SK-N-MC (cell line): ENCODE data around the gene DYNC1LI1.
"Not testable (repeated sequence)": the region's sequence is repeated elsewhere in the genome, so short reads cannot be mapped to it uniquely, and the experiment has no call there.

Source experiments
- DNase-seq: peaks from one replicate; pipeline ENCODE4 v3.0.0-alpha.2; 2011; ENCODE audit warnings: low read depth, low spot score
- H3K27ac ChIP-seq: fragments of 200-600 bp; sonication (generic); 2 replicates; pipeline ENCODE4 v1.5.1; 2016; ENCODE audit warnings: mixed run types
- H3K36me3 ChIP-seq: fragments of 200-600 bp; sonication (generic); 2 replicates; pipeline ENCODE4 v1.6.1; 2017; ENCODE audit warnings: antibody characterized with exemption, low read length, mixed read lengths; ENCODE audit not compliant: insufficient read depth
- H3K4me3 ChIP-seq: fragments of 200-600 bp; sonication (generic); 2 replicates; pipeline ENCODE4 v1.5.1; 2016
- H3K9ac ChIP-seq: fragments of 200-600 bp; sonication (generic); 2 replicates; pipeline ENCODE4 v1.8.0; 2017; ENCODE audit warnings: mixed run types, mixed read lengths; ENCODE audit not compliant: insufficient read length
- H3K9me3 ChIP-seq: fragments of 200-600 bp; sonication (generic); 2 replicates; pipeline ENCODE4 v1.6.1; 2017; ENCODE audit warnings: low read depth, mild to moderate bottlenecking, antibody characterized with exemption, low read length, moderate library complexity, mixed read lengths
- EZH2 ChIP-seq: fragments of 200-600 bp; sonication (generic); IDR thresholded peaks from one replicate; pipeline ENCODE4 v1.6.1; 2017; ENCODE audit warnings: antibody characterized with exemption
- FOXP2 ChIP-seq: optimal IDR thresholded peaks from 2 replicates; pipeline ENCODE3; 2011; ENCODE audit warnings: mild to moderate bottlenecking, moderate library complexity; ENCODE audit not compliant: insufficient read depth; ENCODE audit errors: extremely low read length, control extremely low read depth
- POLR2AphosphoS5 ChIP-seq: IDR thresholded peaks from 2 replicates; pipeline ENCODE4 v1.6.1; 2012; ENCODE audit warnings: mild to moderate bottlenecking, low read depth, low read length, borderline replicate concordance

The DYNC1LI1 gene

DNA sequence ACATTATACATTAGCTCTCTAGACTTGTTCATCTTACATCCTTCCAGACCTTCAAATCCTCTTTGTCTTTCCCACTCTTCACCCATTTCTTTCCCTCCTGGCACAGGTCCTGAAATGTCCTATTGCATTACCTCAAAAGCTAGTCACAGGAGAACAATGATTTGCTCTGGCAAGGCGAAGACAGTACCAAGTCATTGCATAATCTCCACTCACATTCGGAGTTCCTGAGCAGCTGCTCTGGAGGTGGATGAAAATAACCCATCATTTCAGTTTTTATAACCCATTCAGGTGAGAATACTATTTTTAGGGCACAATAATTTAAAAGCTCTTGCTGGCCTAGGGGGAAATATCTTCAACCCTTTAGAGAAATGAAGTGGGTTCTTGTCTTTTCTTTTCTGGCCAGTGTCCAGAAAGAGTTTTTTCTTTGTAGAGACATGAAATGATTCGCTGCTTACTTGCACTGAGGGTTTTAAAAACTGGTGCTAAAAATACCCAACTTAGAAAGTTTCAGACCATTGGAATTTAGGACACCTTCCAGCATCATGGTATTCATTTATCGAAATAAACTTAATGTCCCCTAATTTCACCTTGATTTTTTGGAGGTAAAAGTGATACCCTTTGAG is 23.4 kb upstream of the DYNC1LI1 start:
- H3K4me3 ChIP-seq: no peak overlapping the region
- H3K9me3 ChIP-seq: no peaks in the 10 kb centered on the region
- H3K36me3 ChIP-seq: no peaks in the 10 kb centered on the region
- no peak for DNase-seq
- H3K27ac ChIP-seq: no peak overlapping the region
- TF ChIP-seq EZH2: no peak
- TF ChIP-seq POLR2AphosphoS5: no peak
- no peak for TF ChIP-seq FOXP2
- no peak overlapping the region for H3K9ac ChIP-seq

DNA sequence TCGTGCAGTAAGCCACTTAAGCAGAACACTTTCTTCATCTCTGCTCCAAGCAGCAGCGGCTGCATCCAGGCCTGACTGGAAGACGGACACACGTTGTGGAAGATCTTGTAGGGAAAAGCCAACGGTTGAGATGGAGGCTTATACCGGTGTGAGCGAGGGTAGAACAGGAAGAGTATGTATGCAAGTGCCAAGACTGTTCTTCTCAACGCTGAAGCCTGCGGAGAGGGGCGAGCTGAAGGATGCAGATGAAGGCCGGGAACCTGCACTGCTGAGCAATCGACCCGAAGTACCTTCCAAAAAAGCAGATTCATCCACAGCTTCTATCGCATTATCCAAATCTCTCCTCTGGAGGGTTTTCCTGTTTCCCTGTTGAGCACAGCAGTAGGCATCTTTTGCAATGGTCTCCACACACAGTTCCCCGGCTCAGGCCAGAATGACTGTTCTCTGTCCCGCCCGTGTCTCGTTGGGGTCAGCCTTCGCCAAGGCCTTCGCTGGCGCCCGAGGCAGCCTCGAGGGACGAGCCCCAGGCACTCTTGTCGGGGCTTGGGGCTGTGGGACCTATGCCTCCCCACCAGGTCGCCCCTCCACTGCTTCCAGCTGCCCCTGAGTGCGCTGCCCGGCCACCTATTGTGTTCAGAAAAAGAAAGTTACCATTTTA is 22.2 kb upstream of the DYNC1LI1 start:
- H3K27ac ChIP-seq: no peak overlapping the region
- no peak overlapping the region for H3K4me3 ChIP-seq
- H3K9ac ChIP-seq: no peak overlapping the region
- no peaks in the 10 kb centered on the region for H3K36me3 ChIP-seq
- H3K9me3 ChIP-seq: no peaks in the 10 kb centered on the region
- DNase-seq: no peak
- TF ChIP-seq FOXP2: no peak
- TF ChIP-seq EZH2: no peak
- no peak for TF ChIP-seq POLR2AphosphoS5

DNA sequence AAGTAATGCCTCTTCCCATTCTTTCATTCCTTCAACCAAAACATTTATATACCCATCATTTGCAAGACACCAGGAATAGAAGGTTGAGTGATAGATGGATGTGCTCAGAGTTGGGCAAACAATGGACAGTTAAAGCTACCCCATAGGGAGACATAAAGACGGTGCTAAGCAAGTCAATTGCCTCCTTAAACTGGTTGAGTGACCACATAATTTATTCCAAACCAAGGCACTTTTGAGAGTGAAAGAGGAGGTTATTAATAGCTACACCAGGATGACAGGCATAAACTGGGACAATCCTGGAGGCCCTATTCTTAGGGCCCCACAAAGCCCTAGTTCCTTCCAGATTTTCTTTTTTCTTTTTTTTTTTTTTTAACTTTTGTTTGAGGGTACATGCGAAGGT is 21.4 kb upstream of the DYNC1LI1 start:
- Histone ChIP-seq H3K27ac (no peak overlapping the region), H3K9ac (no peak overlapping the region), H3K36me3 (no peaks in the 10 kb centered on the region), H3K4me3 (no peak overlapping the region), H3K9me3 (no peaks in the 10 kb centered on the region)
- DNase-seq: no peak
- no peak for TF ChIP-seq EZH2
- TF ChIP-seq FOXP2: no peak
- no peak for TF ChIP-seq POLR2AphosphoS5

DNA sequence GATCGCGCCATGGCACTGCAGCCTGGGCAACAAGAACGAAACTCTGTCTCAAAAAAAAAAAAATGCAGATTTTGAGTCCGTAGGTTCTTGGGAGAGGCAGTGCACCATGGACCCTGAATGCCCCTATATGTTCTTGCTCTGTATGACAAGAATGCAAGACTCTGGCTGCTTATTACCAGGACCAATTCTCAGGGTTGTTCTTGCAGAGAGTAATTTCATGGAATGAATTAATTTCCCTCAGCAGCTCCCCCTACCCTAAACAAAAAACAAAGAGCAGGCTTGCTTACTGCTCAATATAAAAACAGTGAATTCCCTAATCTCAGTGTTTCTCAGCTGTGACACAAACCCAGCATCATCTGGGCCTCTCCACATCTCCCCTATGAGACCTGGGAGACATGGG is 20.5 kb upstream of the DYNC1LI1 start:
- H3K4me3 ChIP-seq: no peak overlapping the region
- H3K36me3 ChIP-seq: no peaks in the 10 kb centered on the region
- H3K27ac ChIP-seq: no peak overlapping the region
- no peak for TF ChIP-seq EZH2
- TF ChIP-seq FOXP2: no peak
- no peak for TF ChIP-seq POLR2AphosphoS5
- DNase-seq: no peak
- no peaks in the 10 kb centered on the region for H3K9me3 ChIP-seq
- no peak overlapping the region for H3K9ac ChIP-seq

DNA sequence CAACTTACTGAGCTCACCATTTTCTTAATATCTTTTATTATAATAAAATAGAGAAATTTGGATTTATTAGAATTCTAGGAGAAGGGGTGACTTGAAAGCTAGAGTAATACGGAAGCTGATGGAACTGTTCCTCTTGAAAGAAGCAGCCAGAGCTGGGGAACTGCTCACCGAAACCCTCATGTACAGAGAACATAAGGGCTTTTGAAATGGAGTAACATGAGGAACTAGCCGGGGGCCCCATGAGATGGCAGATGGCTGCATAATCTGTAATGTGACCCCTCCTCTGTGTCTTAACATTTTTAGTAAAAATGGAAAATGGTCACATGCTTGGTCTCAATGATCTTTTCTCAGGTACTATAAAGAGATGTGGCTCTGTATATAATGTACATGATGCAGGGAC is 15.7 kb upstream of the DYNC1LI1 start:
- DNase-seq: no peak
- no peaks in the 10 kb centered on the region for H3K9me3 ChIP-seq
- TF ChIP-seq EZH2 (no peak), FOXP2 (no peak), POLR2AphosphoS5 (no peak)
- H3K9ac ChIP-seq: no peak overlapping the region
- H3K36me3 ChIP-seq: no peaks in the 10 kb centered on the region
- H3K4me3 ChIP-seq: no peak overlapping the region
- H3K27ac ChIP-seq: no peak overlapping the region

DNA sequence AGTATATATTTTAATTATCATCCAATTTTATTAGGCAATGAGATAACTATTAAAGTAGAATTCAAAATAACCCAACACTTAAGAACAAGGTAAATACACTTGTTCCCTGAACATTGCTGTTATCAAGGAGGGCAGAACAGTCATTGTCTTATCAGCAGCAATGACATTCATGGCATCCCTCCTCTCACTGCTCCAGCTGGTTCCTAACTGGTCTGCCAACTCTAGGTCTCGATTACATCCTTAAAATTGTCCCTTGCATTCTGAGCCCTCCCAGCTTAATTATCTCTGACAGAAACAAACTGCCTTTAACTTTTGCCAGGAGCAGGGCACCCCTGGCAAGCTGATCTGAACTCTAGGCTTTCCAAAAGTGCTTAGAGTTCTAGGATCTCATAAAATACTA is 14.0 kb upstream of the DYNC1LI1 start:
- H3K9ac ChIP-seq: no peak overlapping the region
- H3K36me3 ChIP-seq: no peaks in the 10 kb centered on the region
- TF ChIP-seq EZH2 (no peak), POLR2AphosphoS5 (no peak), FOXP2 (no peak)
- no peak overlapping the region for H3K4me3 ChIP-seq
- H3K27ac ChIP-seq: no peak overlapping the region
- no peaks in the 10 kb centered on the region for H3K9me3 ChIP-seq
- no peak for DNase-seq

DNA sequence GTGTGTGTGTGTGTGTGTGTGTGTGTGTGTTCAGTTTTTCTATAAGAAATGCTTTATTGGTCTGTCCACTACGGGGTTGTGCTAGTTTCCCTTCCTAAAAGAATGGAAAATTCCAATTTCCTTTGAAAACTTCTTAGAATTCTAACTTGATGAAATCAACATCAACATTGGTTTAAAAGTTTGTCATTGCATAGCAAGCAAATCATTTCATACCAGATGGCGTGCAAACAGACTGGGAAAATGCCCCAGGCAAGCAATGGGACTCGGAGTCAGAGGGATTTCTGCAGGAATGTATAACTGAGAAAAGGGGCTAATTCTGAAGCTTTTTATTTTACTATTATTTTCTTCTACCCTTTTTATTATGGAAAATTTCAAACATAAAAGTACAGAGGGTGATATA is 13.1 kb upstream of the DYNC1LI1 start:
- no peak overlapping the region for H3K9ac ChIP-seq
- TF ChIP-seq POLR2AphosphoS5 (no peak), FOXP2 (no peak), EZH2 (no peak)
- H3K36me3 ChIP-seq: no peaks in the 10 kb centered on the region
- DNase-seq: no peak
- H3K9me3 ChIP-seq: no peaks in the 10 kb centered on the region
- no peak overlapping the region for H3K4me3 ChIP-seq
- H3K27ac ChIP-seq: peak overlapping the region; percentile 3; the same call in 1 of the 2 replicates

DNA sequence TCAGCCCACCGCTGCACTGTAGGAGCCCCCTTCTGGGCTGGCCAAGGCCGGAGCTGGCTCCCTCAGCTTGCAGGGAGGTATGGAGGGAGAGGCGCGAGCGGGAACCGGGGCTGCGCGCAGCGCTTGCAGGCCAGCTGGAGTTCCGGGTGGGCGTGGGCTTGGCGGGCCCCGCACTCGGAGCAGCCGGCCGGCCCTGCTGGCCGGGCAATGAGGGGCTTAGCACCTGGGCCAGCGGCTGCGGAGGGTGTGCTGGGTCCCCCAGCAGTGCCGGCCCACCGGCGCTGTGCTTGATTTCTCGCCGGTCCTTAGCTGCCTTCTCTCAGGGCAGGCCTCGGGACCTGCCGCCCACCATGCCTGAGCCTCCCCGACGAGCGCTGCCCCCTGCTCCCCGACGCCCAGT is 8.0 kb upstream of the DYNC1LI1 start:
- not testable (repeated sequence) for DNase-seq, H3K9me3 ChIP-seq, H3K27ac ChIP-seq, H3K36me3 ChIP-seq, H3K9ac ChIP-seq, H3K4me3 ChIP-seq

DNA sequence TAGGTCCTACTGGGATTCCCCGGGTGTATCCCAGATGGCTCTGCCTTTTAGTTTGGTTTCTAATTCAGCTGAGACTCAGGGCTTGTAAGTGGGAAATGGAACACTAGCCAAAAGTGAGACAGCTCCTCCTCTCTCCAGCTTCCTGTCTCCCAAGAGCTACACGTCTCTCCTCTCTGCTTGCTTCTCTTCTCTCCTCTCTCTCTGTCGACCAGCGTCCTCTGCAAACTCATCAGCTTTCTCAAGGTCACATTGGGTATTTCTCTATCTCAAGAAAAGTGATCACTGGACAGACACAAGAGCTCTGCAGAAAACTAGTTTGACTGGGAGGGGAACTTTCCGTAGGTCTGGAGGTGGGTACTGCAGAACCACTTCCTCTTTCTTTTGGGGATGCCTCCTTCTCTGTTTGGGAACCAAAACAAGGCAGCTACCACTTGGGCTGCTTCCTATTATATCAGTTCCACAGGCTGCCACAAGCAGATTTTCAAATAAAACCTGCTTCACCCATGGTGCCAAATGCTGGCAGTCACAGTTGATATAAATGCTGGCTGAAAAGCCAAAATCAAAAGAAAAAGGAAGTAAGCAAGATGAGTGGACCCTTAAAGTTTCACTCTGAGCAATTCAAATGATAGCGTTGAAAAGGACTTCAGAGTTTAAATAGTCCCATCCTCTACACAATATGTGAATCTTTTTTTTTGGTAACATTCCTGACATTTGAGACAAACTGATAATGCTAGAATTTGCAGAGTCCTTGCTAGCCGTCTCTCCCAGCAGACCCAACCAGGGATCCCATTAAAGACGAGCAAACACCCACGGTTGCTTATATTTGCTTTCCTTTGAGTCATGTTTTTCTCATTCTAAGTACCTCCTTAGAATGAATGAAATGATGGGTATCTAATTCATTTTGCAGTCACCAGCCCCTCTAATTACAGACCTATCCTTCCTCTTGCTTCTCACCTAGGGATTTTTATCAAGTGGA is 7.2 kb upstream of the DYNC1LI1 start:
- Histone ChIP-seq H3K9me3 (no peaks in the 10 kb centered on the region), H3K36me3 (no peaks in the 10 kb centered on the region), H3K9ac (no peak overlapping the region), H3K27ac (no peak overlapping the region), H3K4me3 (no peak overlapping the region)
- DNase-seq: no peak
- TF ChIP-seq POLR2AphosphoS5 (no peak), FOXP2 (no peak), EZH2 (no peak)
